SK-N-SH (cell line): ENCODE data around the gene GSE1. TPM values are rescaled to one million over a fixed set of nuclear protein-coding genes. Genes with fewer than 3 reads are reported as not detected.
A peak's percentile ranks its signal among the peaks of the same experiment; 100 is the strongest.

Source experiments
- CTCF ChIA-PET: fragments of 300-600, 350-600 bp; formaldehyde crosslinking; extraction: SDS; loops from one replicate; lab custom pipeline; 2021; lab: Yijun Ruan, JAX
- POLR2A ChIA-PET: fragments of 350-600 bp; sonication (Branson Sonifier 250); formaldehyde crosslinking; extraction: SDS; loops from one replicate; lab custom pipeline; 2020; ENCODE audit warnings: antibody characterized with exemption, inconsistent platforms; lab: Yijun Ruan, JAX
- DNase-seq: peaks from one replicate; pipeline ENCODE4 v3.0.0; 2012
- H2AFZ ChIP-seq: fragments of 200-600 bp; sonication (generic); 2 replicates; pipeline ENCODE4 v1.8.1; 2016; ENCODE audit warnings: antibody characterized with exemption, mild to moderate bottlenecking, low read depth
- H3F3A ChIP-seq: fragments of 200-600 bp; sonication (generic); replicated peaks from 2 replicates; pipeline ENCODE3; 2016; ENCODE audit warnings: antibody characterized with exemption, mild to moderate bottlenecking; ENCODE audit not compliant: insufficient read depth
- H3K27ac ChIP-seq, 2 experiments: fragments of 200-500 bp in 1 of 2; fragments of 200-600 bp in 1 of 2; sonication (Bioruptor generic) in 1 of 2; sonication (generic), shearing (Covaris generic) in 1 of 2; 2 replicates each; pipeline versions ENCODE4 v1.5.1 to v1.6.1; 2014 to 2016; ENCODE audit warnings: low read depth in 2 of 2, inconsistent platforms in 1 of 2, low read length in 1 of 2, mild to moderate bottlenecking in 1 of 2, mixed read lengths in 1 of 2
- H3K27me3 ChIP-seq: fragments of 200-600 bp; sonication (generic), shearing (Covaris generic); 2 replicates; pipeline ENCODE4 v1.6.1; 2016; ENCODE audit warnings: mixed run types; ENCODE audit not compliant: insufficient read depth
- H3K36me3 ChIP-seq, 2 experiments: fragments of 200-500 bp in 1 of 2; fragments of 200-600 bp in 1 of 2; sonication (Bioruptor generic) in 1 of 2; sonication (generic) in 1 of 2; replicated peaks in 1 of 2; 2 replicates each; pipeline versions ENCODE3 to v1.5.1; 2014 to 2016; ENCODE audit warnings: low read length in 1 of 2, mild to moderate bottlenecking in 1 of 2; ENCODE audit not compliant: insufficient read depth in 2 of 2, control insufficient read depth in 1 of 2
- H3K4me1 ChIP-seq, 2 experiments: fragments of 200-500 bp in 1 of 2; fragments of 200-600 bp in 1 of 2; sonication (Bioruptor generic) in 1 of 2; sonication (generic), shearing (Covaris generic) in 1 of 2; 2 replicates each; pipeline versions ENCODE4 v1.5.1 to v1.6.1; 2014 to 2016; ENCODE audit warnings: low read depth in 1 of 2, low read length in 1 of 2, mixed run types in 1 of 2; ENCODE audit not compliant: insufficient read depth in 2 of 2, control insufficient read depth in 1 of 2
- H3K4me2 ChIP-seq: fragments of 200-600 bp; sonication (generic), shearing (Covaris generic); 2 replicates; pipeline ENCODE4 v1.6.1; 2017; ENCODE audit warnings: mixed run types
- H3K4me3 ChIP-seq, 2 experiments: fragments of 200-500 bp in 1 of 2; fragments of 200-600 bp in 1 of 2; sonication (Bioruptor generic) in 1 of 2; sonication (generic), shearing (Covaris generic) in 1 of 2; 2 replicates each; pipeline versions ENCODE4 v1.5.1 to v1.8.1; 2014 to 2016; ENCODE audit warnings: low read depth in 2 of 2, inconsistent platforms in 1 of 2, low read length in 1 of 2, mild to moderate bottlenecking in 1 of 2, mixed read lengths in 1 of 2, moderate library complexity in 1 of 2
- H3K79me2 ChIP-seq: fragments of 200-600 bp; sonication (generic); 2 replicates; pipeline ENCODE4 v1.8.1; 2017; ENCODE audit warnings: mild to moderate bottlenecking; ENCODE audit not compliant: insufficient read depth
- H3K9ac ChIP-seq: fragments of 200-600 bp; sonication (generic); 2 replicates; pipeline ENCODE4 v1.6.1; 2017; ENCODE audit warnings: mixed run types
- H3K9me2 ChIP-seq: fragments of 200-600 bp; sonication (generic); 2 replicates; pipeline ENCODE4 v1.6.1; 2017; ENCODE audit warnings: mixed run types
- H3K9me3 ChIP-seq: fragments of 200-600 bp; sonication (generic); 2 replicates; pipeline ENCODE4 v1.6.1; 2017; ENCODE audit warnings: mixed run types, mild to moderate bottlenecking, moderate library complexity
- H4K20me1 ChIP-seq: fragments of 200-600 bp; sonication (generic); 2 replicates; pipeline ENCODE4 v1.6.1; 2017; ENCODE audit warnings: mild to moderate bottlenecking, mixed run types; ENCODE audit not compliant: insufficient read depth
- CTCF ChIP-seq: fragments of 200-600 bp; sonication (generic); IDR thresholded peaks from 2 replicates; pipeline ENCODE4 v1.6.1; 2017; ENCODE audit warnings: antibody characterized with exemption, mild to moderate bottlenecking, moderate library complexity
- EP300 ChIP-seq, 2 experiments: IDR thresholded peaks; 2 replicates each; pipeline versions ENCODE4 v1.4.0 to v1.6.1; 2012; ENCODE audit warnings: borderline replicate concordance in 1 of 2, low read depth in 1 of 2, low read length in 1 of 2
- FOXJ3 ChIP-seq: sonication (generic); formaldehyde crosslinking; IDR thresholded peaks from 2 replicates; pipeline ENCODE4 v1.5.1; 2020; ENCODE audit warnings: mild to moderate bottlenecking, missing genetic modification reagents
- JUND ChIP-seq: IDR thresholded peaks from 2 replicates; pipeline ENCODE4 v1.4.0; 2012
- MAX ChIP-seq: IDR thresholded peaks from 2 replicates; pipeline ENCODE4 v1.4.0; 2012; ENCODE audit warnings: low read depth
- POLR2AphosphoS5 ChIP-seq: IDR thresholded peaks from 2 replicates; pipeline ENCODE4 v1.6.1; 2012; ENCODE audit warnings: low read depth, low read length
- RFX5 ChIP-seq: IDR thresholded peaks from 2 replicates; pipeline ENCODE4 v1.6.1; 2012; ENCODE audit warnings: mild to moderate bottlenecking, improper control_type of control experiment, low read length
- SIN3A ChIP-seq: IDR thresholded peaks from 2 replicates; pipeline ENCODE4 v1.6.1; 2012; ENCODE audit warnings: low read depth, mild to moderate bottlenecking, low read length, moderate library complexity, borderline replicate concordance
- TAF1 ChIP-seq: IDR thresholded peaks from 2 replicates; pipeline ENCODE4 v1.6.1; 2012; ENCODE audit warnings: low read depth, mild to moderate bottlenecking, low read length, moderate library complexity, borderline replicate concordance
- USF2 ChIP-seq: fragments of 150-350 bp; IDR thresholded peaks from 2 replicates; pipeline ENCODE4 v1.6.1; 2017; ENCODE audit warnings: antibody characterized with exemption, low read length, low read depth, borderline replicate concordance
- WGBS: methylation state at CpG from one replicate; pipeline ENCODE4 v1.1.6; 2017; ENCODE audit warnings: low lambda C conversion rate; 5-methylcytosine and 5-hydroxymethylcytosine counted together
- polyA plus RNA-seq, 3 experiments: library from polyadenylated mRNA; depleted of rRNA; stranded (reverse); fragments of >200 nt; gene quantifications; 2 replicates each; pipeline ENCODE4 v1.2.3, GENCODE V29; 2012

GSE1 gene
- polyA plus RNA-seq, 1 of the 3 experiments (the other 2 are of a cell fraction): 26.5 TPM

- TF ChIP-seq TAF1: no peak
Measured at GRCh38 chr16:85563515-85564276, 49.4 kb upstream of the GSE1 start (continued).

- Histone ChIP-seq H3K36me3 (peaks cover 0 to 2% of the 10 kb centered on the region in 2 experiments), H3K9me3 (no peaks in the 10 kb centered on the region), H3K4me1 (peaks cover 13 to 45% of the 10 kb centered on the region in 2 experiments; a peak in 3 of 4 replicates), H3K27me3 (no peaks in the 10 kb centered on the region), H2AFZ (no peak overlapping the region), H3K9me2 (no peaks in the 10 kb centered on the region), H3K9ac (no peak overlapping the region), H3K4me2 (no peak overlapping the region), H3K27ac (peak overlapping the region in 1 of 2 experiments; percentile 89; a peak in 2 of 4 replicates), H3F3A (no peaks in the 10 kb centered on the region), H3K4me3 (no peak overlapping the region), H4K20me1 (peaks cover 76% of the 10 kb centered on the region), H3K79me2 (peaks cover 82% of the 10 kb centered on the region)
- no peak for DNase-seq
- ChIA-PET CTCF (interaction anchor here (0.6 to 5.9 kb wide), 37 partner anchors 10 to 306 kb away, joined by 3 to 51 read pairs (median 4); no protein-coding TSS in a partner anchor), POLR2A (interaction anchor here (2.1 to 3.7 kb wide), 2 partner anchors 9 to 12 kb away, joined by 9 to 15 read pairs; no protein-coding TSS in a partner anchor)
- TF ChIP-seq FOXJ3 (CRISPR knock-in tag) (no peak), TAF1 (no peak), CTCF (peak; percentile 64)
- 94% methylated on average over 14 of the region's 16 CpGs for WGBS
Measured at GRCh38 chr16:85564277-85565051, 48.7 kb upstream of the GSE1 start.

- no peak overlapping the region for H3K9ac ChIP-seq
- no peaks in the 10 kb centered on the region for H3F3A ChIP-seq
- H4K20me1 ChIP-seq: peaks cover 77% of the 10 kb centered on the region
- peaks cover 0 to 2% of the 10 kb centered on the region in 2 experiments for H3K36me3 ChIP-seq
- H3K27ac ChIP-seq: no peak overlapping the region
- peaks cover 16 to 48% of the 10 kb centered on the region in 2 experiments; a peak in 3 of 4 replicates for H3K4me1 ChIP-seq
- H3K9me2 ChIP-seq: no peaks in the 10 kb centered on the region
- CTCF ChIA-PET: interaction anchor here (0.8 to 5.0 kb wide), 6 partner anchors 9 to 195 kb away, joined by 3 to 34 read pairs (median 8); no protein-coding TSS in a partner anchor
- POLR2A ChIA-PET: interaction anchor here (0.5 kb wide), 1 partner anchor 45 kb away, joined by 3 read pairs; no protein-coding TSS in a partner anchor
- TF ChIP-seq SIN3A: no peak
- no peak for TF ChIP-seq JUND
- no peak for TF ChIP-seq EP300 (IDR thresholded peaks at IDR 0.05; ENCODE audit: borderline replicate concordance in 1 of 2, low read depth in 1 of 2, low read length in 1 of 2)
- TF ChIP-seq RFX5: no peak
- no peak for TF ChIP-seq USF2
- no peak for TF ChIP-seq POLR2AphosphoS5
- TF ChIP-seq MAX: no peak
- no peak for TF ChIP-seq FOXJ3 (CRISPR knock-in tag)
- no peaks in the 10 kb centered on the region for H3K9me3 ChIP-seq
- DNase-seq: no peak
- no peak overlapping the region for H3K4me2 ChIP-seq
- no peaks in the 10 kb centered on the region for H3K27me3 ChIP-seq
- peaks cover 74% of the 10 kb centered on the region for H3K79me2 ChIP-seq
- 86% methylated on average over 7 of the region's 9 CpGs for WGBS
- no peak overlapping the region for H2AFZ ChIP-seq
- H3K4me3 ChIP-seq: no peak overlapping the region
Measured at GRCh38 chr16:85565340-85565739, 47.8 kb upstream of the GSE1 start.
